Lung (tissue), 12 donors: Measurements from ENCODE around the gene THEM5. TPM values are rescaled to one million over a fixed set of nuclear protein-coding genes. Genes with fewer than 3 reads are reported as not detected.

Experiments
- ATAC-seq: fragments of 200-7000 bp; cut with Tn5 transposase; one replicate; pipeline ENCODE4 v1.9.1; 2020; ENCODE audit warnings: moderate number of reproducible peaks; ENCODE audit not compliant: insufficient read depth, low FRiP score
- DNase-seq, 3 donors: peaks; one replicate each; pipeline ENCODE4 v3.0.0-alpha.2; 2013 to 2017
- H3K27ac ChIP-seq, 2 donors: one replicate each; pipeline ENCODE4 v1.5.1; 2013; ENCODE audit warnings: mild to moderate bottlenecking in 2 of 2, moderate library complexity in 2 of 2, control low read depth in 1 of 2, inconsistent platforms in 1 of 2, low read depth in 1 of 2, low read length in 1 of 2
- H3K27me3 ChIP-seq, 3 donors: one replicate each; pipeline ENCODE4 v1.5.1; 2013; ENCODE audit warnings: low read length in 2 of 3; ENCODE audit not compliant: control insufficient read depth in 3 of 3, insufficient read depth in 3 of 3
- H3K36me3 ChIP-seq, 4 donors: one replicate each; pipeline ENCODE4 v1.5.1; 2013; ENCODE audit warnings: low read length in 4 of 4, mild to moderate bottlenecking in 1 of 4, moderate library complexity in 1 of 4; ENCODE audit not compliant: control insufficient read depth in 4 of 4, insufficient read depth in 4 of 4
- H3K4me1 ChIP-seq, 5 donors: one replicate each; pipeline ENCODE4 v1.5.1; 2013; ENCODE audit warnings: low read length in 5 of 5, mild to moderate bottlenecking in 2 of 5, moderate library complexity in 1 of 5; ENCODE audit not compliant: control insufficient read depth in 5 of 5, insufficient read depth in 5 of 5
- H3K4me3 ChIP-seq: one replicate; pipeline ENCODE4 v1.5.1; 2013; ENCODE audit warnings: mild to moderate bottlenecking, control low read depth, moderate library complexity
- H3K9ac ChIP-seq, 2 donors: one replicate each; pipeline ENCODE4 v1.5.1; 2013; ENCODE audit warnings: low read length in 2 of 2, control low read depth in 1 of 2; ENCODE audit not compliant: insufficient read depth in 1 of 2
- H3K9me3 ChIP-seq, 4 donors: one replicate each; pipeline ENCODE4 v1.5.1; 2013; ENCODE audit warnings: low read length in 3 of 4, mild to moderate bottlenecking in 1 of 4, moderate library complexity in 1 of 4; ENCODE audit not compliant: control insufficient read depth in 4 of 4, insufficient read depth in 3 of 4
- WGBS, 2 donors: extraction: QIAGEN DNeasy Blood & Tissue Kit; methylation state at CpG; one replicate each; pipeline ENCODE4 v1.1.7; 2013; 5-methylcytosine and 5-hydroxymethylcytosine counted together
- polyA plus RNA-seq, 2 donors: library from polyadenylated mRNA; stranded (reverse); fragments of 200-250 nt; gene quantifications; one replicate each; pipeline ENCODE4 v1.2.1, GENCODE V29; 2013
- total RNA-seq, 2 donors: library from RNA; depleted of rRNA in 1 of 2; stranded (reverse); fragments of >200 nt in 1 of 2; gene quantifications; one replicate each; pipeline ENCODE4 v1.2.1, GENCODE V29; 2014 to 2021
- TF ChIP-seq, protein P1 (sequence below): IDR thresholded peaks from 2 replicates; pipeline ENCODE4 v1.5.1; 2012; ENCODE audit warnings: mild to moderate bottlenecking; ENCODE audit errors: control extremely low read depth, extremely low read depth
- donor health status: control.
- donor health status: control.
- donor health status: Bipolar disorder and iron deficiency.
- donor health status: healthy.
- donor health status: DM: yes; HTN: yes; CAD: no.

Gene THEM5
- total and polyA plus RNA-seq, 4 donors: not detected

DNA sequence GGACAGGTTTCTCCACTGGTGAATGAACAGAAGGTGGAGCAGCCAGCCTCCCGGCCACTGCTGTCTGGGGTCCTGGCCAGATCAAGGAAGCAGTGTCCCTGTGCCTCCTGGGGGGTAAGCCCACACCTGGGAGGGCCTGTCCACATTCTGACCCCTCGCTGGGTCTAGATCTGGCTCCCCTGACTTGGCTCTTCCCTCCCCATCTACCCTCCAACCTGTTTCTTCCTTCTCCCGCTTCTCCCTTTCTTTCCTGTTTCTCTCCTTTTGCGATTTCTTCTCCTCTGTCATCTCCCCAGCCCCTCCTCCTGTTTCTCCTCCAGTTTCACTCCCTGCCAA, 22.3 kb downstream of the THEM5 start:
- Histone ChIP-seq H3K9me3 (no peaks in the 10 kb centered on the region), H3K27me3 (peaks cover 0 to 4% (median 0%) of the 10 kb centered on the region in 3 donors), H3K9ac (peak overlapping the region in 1 of 2 donors; percentile 32), H3K27ac (peak overlapping the region; percentile 73 to 81), H3K36me3 (no peaks in the 10 kb centered on the region), H3K4me3 (peak overlapping the region; percentile 26), H3K4me1 (peaks cover 0 to 27% (median 12%) of the 10 kb centered on the region in 5 donors)
- 64 to 68% methylated on average over 4 of the region's 4 CpGs for WGBS, 2 donors
- TF ChIP-seq, protein P1, sequence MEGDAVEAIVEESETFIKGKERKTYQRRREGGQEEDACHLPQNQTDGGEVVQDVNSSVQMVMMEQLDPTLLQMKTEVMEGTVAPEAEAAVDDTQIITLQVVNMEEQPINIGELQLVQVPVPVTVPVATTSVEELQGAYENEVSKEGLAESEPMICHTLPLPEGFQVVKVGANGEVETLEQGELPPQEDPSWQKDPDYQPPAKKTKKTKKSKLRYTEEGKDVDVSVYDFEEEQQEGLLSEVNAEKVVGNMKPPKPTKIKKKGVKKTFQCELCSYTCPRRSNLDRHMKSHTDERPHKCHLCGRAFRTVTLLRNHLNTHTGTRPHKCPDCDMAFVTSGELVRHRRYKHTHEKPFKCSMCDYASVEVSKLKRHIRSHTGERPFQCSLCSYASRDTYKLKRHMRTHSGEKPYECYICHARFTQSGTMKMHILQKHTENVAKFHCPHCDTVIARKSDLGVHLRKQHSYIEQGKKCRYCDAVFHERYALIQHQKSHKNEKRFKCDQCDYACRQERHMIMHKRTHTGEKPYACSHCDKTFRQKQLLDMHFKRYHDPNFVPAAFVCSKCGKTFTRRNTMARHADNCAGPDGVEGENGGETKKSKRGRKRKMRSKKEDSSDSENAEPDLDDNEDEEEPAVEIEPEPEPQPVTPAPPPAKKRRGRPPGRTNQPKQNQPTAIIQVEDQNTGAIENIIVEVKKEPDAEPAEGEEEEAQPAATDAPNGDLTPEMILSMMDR: no peak
- no peak for ATAC-seq
- no peak for DNase-seq

DNA sequence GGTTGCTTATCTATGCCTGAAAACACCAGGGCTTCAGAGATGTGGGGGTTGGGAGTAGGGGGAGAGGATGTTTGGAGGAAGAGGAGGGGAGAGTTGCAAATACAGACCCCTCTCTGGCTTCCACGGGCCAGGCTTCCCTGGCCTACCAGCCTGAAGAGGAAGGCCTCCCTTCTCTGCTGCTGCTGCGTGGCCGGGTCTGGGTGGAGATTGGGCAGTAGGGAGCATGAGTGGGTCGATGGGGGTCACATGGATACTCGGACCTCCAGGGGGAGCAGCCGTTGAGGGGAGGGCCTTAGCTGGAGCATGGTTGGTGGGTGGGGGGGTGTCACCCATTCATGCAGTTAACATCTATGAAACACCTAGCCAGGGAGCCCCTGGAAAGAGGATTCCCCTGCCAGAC, 23.5 kb downstream of the THEM5 start:
- 39 to 49% methylated on average over 6 of the region's 6 CpGs for WGBS, 2 donors
- H3K36me3 ChIP-seq: no peaks in the 10 kb centered on the region
- TF ChIP-seq, protein P1: no peak
- no peak for DNase-seq
- no peak for ATAC-seq
- H3K9ac ChIP-seq: no peak overlapping the region
- no peaks in the 10 kb centered on the region for H3K9me3 ChIP-seq
- H3K27ac ChIP-seq: no peak overlapping the region
- H3K4me1 ChIP-seq: peaks cover 0 to 27% (median 12%) of the 10 kb centered on the region in 5 donors
- no peak overlapping the region for H3K4me3 ChIP-seq
- no peaks in the 10 kb centered on the region for H3K27me3 ChIP-seq

DNA sequence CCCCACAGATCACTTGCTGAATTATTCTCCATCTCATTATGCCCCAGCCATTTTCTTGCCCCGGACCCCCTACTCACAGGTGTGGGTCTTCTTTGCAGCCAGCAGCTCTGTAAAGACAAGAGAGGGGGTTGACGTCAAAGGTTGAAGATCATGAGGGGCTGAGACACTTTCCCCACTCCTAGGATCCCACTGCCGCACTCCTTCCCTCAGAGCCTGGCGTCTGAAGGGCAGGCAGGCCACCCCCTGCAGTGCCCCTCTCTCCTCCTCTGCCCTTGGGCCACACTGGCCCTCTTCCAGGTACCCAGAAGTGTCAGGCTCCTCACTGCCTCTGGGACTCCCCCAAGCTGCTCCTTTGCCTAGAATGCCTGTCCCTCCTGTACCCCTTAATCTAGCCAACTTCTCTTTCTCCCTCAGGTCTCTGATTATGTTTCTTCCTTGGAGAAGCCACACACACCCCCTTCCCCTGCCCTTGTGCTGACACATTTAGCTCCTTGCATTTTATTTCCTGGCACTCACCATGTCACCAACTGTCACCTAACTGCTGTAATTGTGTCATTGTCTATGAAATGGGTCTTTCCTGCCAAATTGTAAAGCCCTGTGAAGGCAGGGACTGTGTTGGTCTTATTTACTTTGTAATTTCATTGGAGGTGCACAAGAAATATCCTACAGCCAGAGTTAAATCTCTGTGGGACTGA, 24.0 kb downstream of the THEM5 start:
- WGBS, 2 donors: 25 to 37% methylated on average over 4 of the region's 4 CpGs
- H3K4me3 ChIP-seq: no peak overlapping the region
- H3K36me3 ChIP-seq: no peaks in the 10 kb centered on the region
- no peak overlapping the region for H3K9ac ChIP-seq
- H3K9me3 ChIP-seq: no peaks in the 10 kb centered on the region
- TF ChIP-seq, protein P1: no peak
- DNase-seq: no peak
- H3K27me3 ChIP-seq: no peaks in the 10 kb centered on the region
- ATAC-seq: no peak
- peaks cover 0 to 27% (median 12%) of the 10 kb centered on the region in 5 donors for H3K4me1 ChIP-seq
- H3K27ac ChIP-seq: peak overlapping the region in 1 of 2 donors; percentile 1
